NB4 (cell line): Measurements from ENCODE around the gene CSTF3.

Experiments
- MYC ChIP-seq: IDR thresholded peaks from 2 replicates; pipeline ENCODE4 v1.6.1; 2011; ENCODE audit warnings: low read depth, low read length
- POLR2A ChIP-seq: IDR thresholded peaks from 2 replicates; pipeline ENCODE4 v1.6.1; 2011; ENCODE audit warnings: mild to moderate bottlenecking; ENCODE audit not compliant: insufficient read length; ENCODE audit errors: extremely low read depth
- TF ChIP-seq, protein P1 (sequence below): IDR thresholded peaks from one replicate; pipeline ENCODE4 v1.5.1; 2012; ENCODE audit warnings: low read depth, low read length

DNA sequence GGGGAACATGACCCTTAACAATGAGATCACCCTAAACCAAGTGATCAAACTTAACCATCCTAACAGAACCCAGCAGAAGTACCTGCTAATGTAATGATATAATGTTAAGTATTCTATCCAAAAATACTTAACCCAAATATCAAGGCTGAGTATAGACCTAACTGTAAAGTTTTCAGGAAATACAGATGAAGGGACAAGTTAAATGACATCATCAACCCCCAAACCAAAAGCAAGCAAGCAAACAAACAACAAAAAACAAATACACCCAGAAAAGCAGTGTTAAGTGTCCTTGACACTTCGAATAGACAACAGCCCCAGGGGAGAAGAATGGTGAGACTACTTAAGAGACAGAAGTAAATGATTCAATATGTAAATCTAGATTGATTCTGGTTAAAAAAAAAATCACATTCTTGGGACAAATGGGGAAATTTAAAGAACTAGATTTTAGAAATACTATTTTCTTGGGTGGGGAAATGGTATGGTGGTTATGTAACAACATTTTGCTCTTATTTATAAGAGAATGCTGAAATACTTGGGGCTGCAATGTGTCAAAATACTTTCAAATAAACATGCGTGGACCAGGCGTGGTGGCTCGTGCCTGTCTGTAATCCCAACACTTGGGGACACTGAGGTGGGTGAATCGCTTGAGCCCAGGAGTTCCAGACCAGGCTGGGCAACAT lies 2.5 kb downstream of the CSTF3 start:
- TF ChIP-seq, protein P1, sequence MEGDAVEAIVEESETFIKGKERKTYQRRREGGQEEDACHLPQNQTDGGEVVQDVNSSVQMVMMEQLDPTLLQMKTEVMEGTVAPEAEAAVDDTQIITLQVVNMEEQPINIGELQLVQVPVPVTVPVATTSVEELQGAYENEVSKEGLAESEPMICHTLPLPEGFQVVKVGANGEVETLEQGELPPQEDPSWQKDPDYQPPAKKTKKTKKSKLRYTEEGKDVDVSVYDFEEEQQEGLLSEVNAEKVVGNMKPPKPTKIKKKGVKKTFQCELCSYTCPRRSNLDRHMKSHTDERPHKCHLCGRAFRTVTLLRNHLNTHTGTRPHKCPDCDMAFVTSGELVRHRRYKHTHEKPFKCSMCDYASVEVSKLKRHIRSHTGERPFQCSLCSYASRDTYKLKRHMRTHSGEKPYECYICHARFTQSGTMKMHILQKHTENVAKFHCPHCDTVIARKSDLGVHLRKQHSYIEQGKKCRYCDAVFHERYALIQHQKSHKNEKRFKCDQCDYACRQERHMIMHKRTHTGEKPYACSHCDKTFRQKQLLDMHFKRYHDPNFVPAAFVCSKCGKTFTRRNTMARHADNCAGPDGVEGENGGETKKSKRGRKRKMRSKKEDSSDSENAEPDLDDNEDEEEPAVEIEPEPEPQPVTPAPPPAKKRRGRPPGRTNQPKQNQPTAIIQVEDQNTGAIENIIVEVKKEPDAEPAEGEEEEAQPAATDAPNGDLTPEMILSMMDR, result no peak
- no peak for TF ChIP-seq POLR2A
- TF ChIP-seq MYC, result no peak
